Measurements from ENCODE around the gene RNF157.

Gene RNF157

GRCh38 chr17:76277300-76278267 lies 37.3 kb upstream of the RNF157 start:
- FAIRE-seq = no peak

GRCh38 chr17:76276461-76277299 lies 36.4 kb upstream of the RNF157 start:
- no peak for FAIRE-seq
- DNase-seq (ENCODE audit: insufficient read length, low spot score) = no peak
- TF ChIP-seq CTCF (IDR thresholded peaks at IDR 0.05; ENCODE audit: insufficient read depth, missing control alignments) = no peak

More at GRCh38 chr17:76277300-76278267, 37.3 kb upstream of the RNF157 start:
- no peak for TF ChIP-seq CTCF (IDR thresholded peaks at IDR 0.05; ENCODE audit: insufficient read depth, missing control alignments)
- no peak for DNase-seq (ENCODE audit: insufficient read length, low spot score)

- no peak for TF ChIP-seq CTCF (IDR thresholded peaks at IDR 0.05; ENCODE audit: insufficient read depth, missing control alignments)
- FAIRE-seq (no peak), DNase-seq (ENCODE audit: insufficient read length, low spot score) (no peak)
Observed at GRCh38 chr17:76276069-76276431, 35.8 kb upstream of the RNF157 start.

- DNase-seq (ENCODE audit: insufficient read length, low spot score) (no peak), FAIRE-seq (no peak)
- no peak for TF ChIP-seq CTCF (IDR thresholded peaks at IDR 0.05; ENCODE audit: insufficient read depth, missing control alignments)
Observed at GRCh38 chr17:76275382-76276068, 35.2 kb upstream of the RNF157 start.

GRCh38 chr17:76274112-76274956 lies 34.0 kb upstream of the RNF157 start:
- DNase-seq (ENCODE audit: insufficient read length, low spot score) = no peak
- no peak for TF ChIP-seq CTCF (IDR thresholded peaks at IDR 0.05; ENCODE audit: insufficient read depth, missing control alignments)
- no peak for FAIRE-seq

GRCh38 chr17:76273445-76274111 lies 33.3 kb upstream of the RNF157 start:
- FAIRE-seq (no peak), DNase-seq (ENCODE audit: insufficient read length, low spot score) (no peak)
- no peak for TF ChIP-seq CTCF (IDR thresholded peaks at IDR 0.05; ENCODE audit: insufficient read depth, missing control alignments)
